GM23248 (cell line): Measurements from ENCODE around the gene SEC16A.

ENCODE experiments used
- EZH2 ChIP-seq: fragments of 200-600 bp; sonication (generic); IDR thresholded peaks from 2 replicates; pipeline ENCODE4 v1.6.1; 2018; ENCODE audit warnings: antibody characterized with exemption, mild to moderate bottlenecking; ENCODE audit not compliant: insufficient read depth, poor library complexity, severe bottlenecking
- EZH2phosphoT487 ChIP-seq: fragments of 200-600 bp; sonication (generic); IDR thresholded peaks from 2 replicates; pipeline ENCODE4 v1.6.1; 2018; ENCODE audit warnings: antibody characterized with exemption, moderate library complexity, mild to moderate bottlenecking, low read depth; ENCODE audit not compliant: insufficient read depth

GRCh38 chr9:136410500-136411287, 72.1 kb downstream of the SEC16A start, which contains the start of the genes ENTR1 and PMPCA:
- TF ChIP-seq EZH2 (no peak), EZH2phosphoT487 (no peak)
